HG02885 (cell line): Measurements from ENCODE around the gene CNIH1.
"Not testable (repeated sequence)": the region's sequence is repeated elsewhere in the genome, so short reads cannot be mapped to it uniquely, and the experiment has no call there.

Source experiments
- ATAC-seq: cut with Tn5 transposase; IDR thresholded peaks from one replicate; pipeline ENCODE4 v1.9.1; 2021; ENCODE audit warnings: mild to moderate bottlenecking; ENCODE audit not compliant: unreplicated experiment, poor library complexity

The CNIH1 gene

GRCh38 chr14:54437954-54438353 is 3.2 kb downstream of the CNIH1 start:
- ATAC-seq: not testable (repeated sequence)

GRCh38 chr14:54435500-54435981 is 5.6 kb downstream of the CNIH1 start:
- peak; percentile 59 for ATAC-seq

- ATAC-seq: no peak
Observed at GRCh38 chr14:54428527-54428926, 12.6 kb downstream of the CNIH1 start.

- ATAC-seq: no peak
Observed at GRCh38 chr14:54427871-54428270, 13.3 kb downstream of the CNIH1 start.

- no peak for ATAC-seq
Observed at GRCh38 chr14:54425537-54426274, 15.5 kb downstream of the CNIH1 start.

GRCh38 chr14:54425068-54425467 is 16.1 kb downstream of the CNIH1 start:
- ATAC-seq: no peak

GRCh38 chr14:54424479-54424901 is 16.7 kb downstream of the CNIH1 start:
- no peak for ATAC-seq

- no peak for ATAC-seq
Observed at GRCh38 chr14:54423991-54424390, 17.2 kb downstream of the CNIH1 start.

- no peak for ATAC-seq
Observed at GRCh38 chr14:54420478-54421142, 20.6 kb downstream of the CNIH1 start.

GRCh38 chr14:54411371-54411770 is 29.8 kb downstream of the CNIH1 start:
- no peak for ATAC-seq

GRCh38 chr14:54410215-54410614 is 31.0 kb downstream of the CNIH1 start:
- no peak for ATAC-seq

- ATAC-seq: not testable (repeated sequence)
Observed at GRCh38 chr14:54403401-54404005, 37.7 kb downstream of the CNIH1 start.

- ATAC-seq: no peak
Observed at GRCh38 chr14:54399560-54399959, 41.6 kb downstream of the CNIH1 start.

GRCh38 chr14:54396493-54397335 is 44.5 kb downstream of the CNIH1 start, which contains the start of gene CDKN3:
Gene CDKN3 (plus strand): TSS chr14:54397007. CDS start chr14:54397069, 62 bp downstream.
- peak; percentile 98 for ATAC-seq

- ATAC-seq: no peak
Observed at GRCh38 chr14:54396183-54396492, 45.0 kb downstream of the CNIH1 start.

GRCh38 chr14:54395716-54396115 is 45.5 kb downstream of the CNIH1 start:
- ATAC-seq: no peak

- no peak for ATAC-seq
Observed at GRCh38 chr14:54395284-54395683, 45.9 kb downstream of the CNIH1 start.

- no peak for ATAC-seq
Observed at GRCh38 chr14:54394596-54394995, 46.6 kb downstream of the CNIH1 start.

- ATAC-seq: not testable (repeated sequence)
Observed at GRCh38 chr14:54392986-54393884, 47.9 kb downstream of the CNIH1 start.
